Thyroid gland (tissue), 4 donors: ENCODE data around the gene AGAP5. TPM values are rescaled to one million over a fixed set of nuclear protein-coding genes. Genes with fewer than 3 reads are reported as not detected.
A peak's percentile ranks its signal among the peaks of the same experiment; 100 is the strongest.
"Not testable (repeated sequence)": the region's sequence is repeated elsewhere in the genome, so short reads cannot be mapped to it uniquely, and the experiment has no call there.

Experiments
- DNase-seq, 2 donors: peaks; one replicate each; pipeline ENCODE4 v3.0.0-alpha.2; 2019
- H3K27ac ChIP-seq, 3 donors: fragments of 200-600 bp; sonication (generic); 1 replicate in 2 of 3; 2 replicates in 1 of 3; pipeline ENCODE4 v1.5.1; 2016 to 2019; ENCODE audit warnings: mild to moderate bottlenecking in 1 of 3, moderate library complexity in 1 of 3
- H3K27me3 ChIP-seq: fragments of 200-600 bp; sonication (generic); one replicate; pipeline ENCODE4 v1.5.1; 2019
- H3K36me3 ChIP-seq, 2 donors: fragments of 200-600 bp; sonication (generic); one replicate each; pipeline ENCODE4 v1.5.1; 2016 to 2019
- H3K4me1 ChIP-seq, 2 donors: fragments of 200-600 bp; sonication (generic); one replicate each; pipeline ENCODE4 v1.5.1; 2017 to 2019
- H3K4me3 ChIP-seq, 3 donors: fragments of 200-600 bp; sonication (generic); replicated peaks in 1 of 3; 1 replicate in 2 of 3; 2 replicates in 1 of 3; pipeline ENCODE4 v1.5.1; 2016; ENCODE audit warnings: mild to moderate bottlenecking in 1 of 3
- H3K9me3 ChIP-seq: fragments of 200-600 bp; sonication (generic); one replicate; pipeline ENCODE4 v1.5.1; 2017
- POLR2A ChIP-seq, 2 donors: fragments of 450-650 bp; IDR thresholded peaks; one replicate each; pipeline ENCODE4 v1.6.1; 2017; ENCODE audit warnings: antibody characterized with exemption in 2 of 2, mild to moderate bottlenecking in 2 of 2, moderate library complexity in 1 of 2
- WGBS, 2 donors: methylation state at CpG; one replicate each; pipeline ENCODE4 v1.1.5; 2017; 5-methylcytosine and 5-hydroxymethylcytosine counted together
- intact Hi-C: fragments of 100-400 bp; cut with DNase I; formaldehyde crosslinking; loops from one replicate; pipeline ENCODE4 v1.15.1; 2023
- total RNA-seq, 4 donors: library from RNA; depleted of rRNA; stranded (reverse); fragments of >200 nt; gene quantifications; one replicate each; pipeline ENCODE4 v1.2.3, GENCODE V29; 2016
- TF ChIP-seq, protein P1 (sequence below), 6 experiments: fragments of 200-600 bp in 3 of 6; fragments of 450-650 bp in 3 of 6; sonication (generic) in 3 of 6; IDR thresholded peaks; one replicate each; pipeline ENCODE4 v1.5.1; 2016 to 2019; ENCODE audit warnings: antibody characterized with exemption in 6 of 6, mild to moderate bottlenecking in 2 of 6, inconsistent platforms in 1 of 6, moderate library complexity in 1 of 6

The AGAP5 gene
- total RNA-seq, 4 donors from 2014 or later = 8.2 to 12.1 (median 10.2) TPM

DNA sequence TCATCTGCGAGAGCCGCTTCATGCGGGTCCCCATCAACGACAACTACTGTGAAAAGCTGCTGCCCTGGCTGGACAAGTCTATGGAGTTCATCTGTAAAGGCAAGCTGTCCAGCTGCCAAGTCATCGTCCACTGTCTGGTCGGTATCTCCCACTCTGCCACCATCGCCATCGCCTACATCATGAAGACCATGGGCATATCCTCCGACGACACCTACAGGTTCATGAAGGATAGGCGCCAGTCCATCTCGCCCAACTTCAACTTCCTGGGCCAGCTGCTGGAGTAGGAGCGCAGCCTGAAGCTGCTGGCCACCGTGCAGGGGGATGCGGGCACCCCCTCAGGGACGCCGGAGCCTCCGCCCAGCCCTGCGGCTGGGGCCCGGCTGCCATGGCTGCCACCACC is 34.5 kb upstream of the AGAP5 start:
- Histone ChIP-seq H3K27ac (no peak overlapping the region), H3K9me3 (no peaks in the 10 kb centered on the region), H3K4me3 (no peak overlapping the region), H3K27me3 (no peaks in the 10 kb centered on the region), H3K4me1 (peaks cover 9 to 10% of the 10 kb centered on the region in 2 donors), H3K36me3 (peaks cover 0 to 12% of the 10 kb centered on the region in 2 donors)
- DNase-seq = no peak
- intact Hi-C loops = no loop called here
- 95 to 97% methylated on average over 13 to 20 of the region's 20 CpGs for WGBS, 2 donors
- TF ChIP-seq, protein P1, sequence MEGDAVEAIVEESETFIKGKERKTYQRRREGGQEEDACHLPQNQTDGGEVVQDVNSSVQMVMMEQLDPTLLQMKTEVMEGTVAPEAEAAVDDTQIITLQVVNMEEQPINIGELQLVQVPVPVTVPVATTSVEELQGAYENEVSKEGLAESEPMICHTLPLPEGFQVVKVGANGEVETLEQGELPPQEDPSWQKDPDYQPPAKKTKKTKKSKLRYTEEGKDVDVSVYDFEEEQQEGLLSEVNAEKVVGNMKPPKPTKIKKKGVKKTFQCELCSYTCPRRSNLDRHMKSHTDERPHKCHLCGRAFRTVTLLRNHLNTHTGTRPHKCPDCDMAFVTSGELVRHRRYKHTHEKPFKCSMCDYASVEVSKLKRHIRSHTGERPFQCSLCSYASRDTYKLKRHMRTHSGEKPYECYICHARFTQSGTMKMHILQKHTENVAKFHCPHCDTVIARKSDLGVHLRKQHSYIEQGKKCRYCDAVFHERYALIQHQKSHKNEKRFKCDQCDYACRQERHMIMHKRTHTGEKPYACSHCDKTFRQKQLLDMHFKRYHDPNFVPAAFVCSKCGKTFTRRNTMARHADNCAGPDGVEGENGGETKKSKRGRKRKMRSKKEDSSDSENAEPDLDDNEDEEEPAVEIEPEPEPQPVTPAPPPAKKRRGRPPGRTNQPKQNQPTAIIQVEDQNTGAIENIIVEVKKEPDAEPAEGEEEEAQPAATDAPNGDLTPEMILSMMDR (IDR thresholded peaks at IDR 0.05) = no peak
- no peak for TF ChIP-seq POLR2A (IDR thresholded peaks at IDR 0.05)

DNA sequence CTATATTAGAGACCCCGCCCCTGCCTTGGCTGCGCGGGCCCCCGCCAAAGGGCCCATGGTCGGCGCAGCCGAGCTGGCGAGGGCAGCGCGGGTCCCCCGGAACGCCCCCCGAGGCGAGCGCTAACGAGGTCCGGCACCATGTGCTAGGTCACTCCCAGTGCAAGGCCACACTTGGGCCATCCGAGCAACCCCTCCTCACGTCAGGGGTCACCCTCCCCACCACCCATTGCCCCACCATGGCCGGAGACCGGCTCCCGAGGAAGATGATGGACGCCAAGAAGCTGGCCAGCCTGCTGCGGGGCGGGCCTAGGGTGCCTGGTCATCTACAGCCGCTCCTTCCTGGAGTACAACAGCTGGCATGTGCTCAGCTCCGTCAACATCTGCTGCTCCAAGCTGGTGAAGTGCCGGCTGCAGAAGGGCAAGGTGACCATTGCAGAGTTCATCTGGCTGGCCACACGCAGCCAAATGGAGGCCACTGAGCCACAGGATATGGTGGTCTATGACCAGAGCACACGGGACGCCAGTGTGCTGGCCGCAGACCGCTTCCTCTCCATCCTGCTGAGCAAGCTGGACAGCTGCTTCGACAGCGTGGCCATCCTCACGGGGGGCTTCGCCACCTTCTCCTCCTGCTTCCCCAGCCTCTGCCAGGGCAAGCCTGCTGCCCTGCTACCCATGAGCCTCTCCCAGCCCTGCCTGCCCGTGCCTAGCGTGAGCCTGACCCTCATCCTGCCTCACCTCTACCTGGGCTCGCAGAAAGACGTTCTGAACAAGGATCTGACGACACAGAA is 33.9 kb upstream of the AGAP5 start:
- no peaks in the 10 kb centered on the region for H3K9me3 ChIP-seq
- intact Hi-C loops = no loop called here
- TF ChIP-seq, protein P1 (IDR thresholded peaks at IDR 0.05) = no peak
- no peak for TF ChIP-seq POLR2A (IDR thresholded peaks at IDR 0.05)
- no peak for DNase-seq
- no peak overlapping the region for H3K4me3 ChIP-seq
- no peak overlapping the region for H3K27ac ChIP-seq
- peaks cover 6 to 12% of the 10 kb centered on the region in 2 donors for H3K36me3 ChIP-seq
- H3K27me3 ChIP-seq = no peaks in the 10 kb centered on the region
- 90 to 97% methylated on average over 23 to 33 of the region's 42 CpGs for WGBS, 2 donors
- H3K4me1 ChIP-seq = peaks cover 9 to 10% of the 10 kb centered on the region in 2 donors

DNA sequence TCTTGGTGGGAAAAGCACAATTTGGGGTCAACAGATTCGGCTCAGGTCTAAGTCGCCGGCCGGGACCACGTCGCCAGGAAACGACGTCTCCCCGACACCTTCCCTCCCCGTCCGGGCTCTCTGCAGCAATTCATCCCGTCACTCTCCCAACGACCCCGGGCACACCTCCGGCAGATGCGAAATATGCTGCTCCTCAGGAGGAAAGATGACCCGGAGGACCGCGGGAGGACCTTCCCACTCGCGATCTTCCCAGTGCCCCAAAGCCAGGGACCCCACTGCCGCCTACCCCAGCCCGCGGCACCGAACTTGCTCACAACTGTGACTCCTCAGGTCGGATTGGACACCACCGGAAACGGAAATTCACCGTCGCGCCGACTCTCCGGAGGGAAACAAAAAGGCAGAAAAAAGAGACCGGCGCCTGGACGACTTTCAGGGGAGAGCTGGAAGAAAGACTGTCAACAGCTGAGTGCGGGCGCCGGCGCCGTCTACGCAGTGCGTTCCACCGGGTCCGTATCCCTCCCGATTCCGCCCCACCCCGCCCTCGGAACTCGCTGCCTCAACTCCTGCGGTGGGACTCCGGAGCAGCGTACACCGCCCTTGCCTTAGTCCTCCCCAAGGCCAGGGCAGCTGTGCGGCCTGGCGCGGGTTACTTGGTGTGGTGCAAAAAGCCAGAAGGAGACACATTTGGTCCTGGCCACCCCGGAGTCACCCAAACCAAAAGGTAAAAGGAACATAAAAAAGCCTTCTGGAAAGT is 32.4 kb upstream of the AGAP5 start:
- intact Hi-C loops = no loop called here
- H3K9me3 ChIP-seq = no peaks in the 10 kb centered on the region
- H3K4me1 ChIP-seq = peaks cover 9 to 10% of the 10 kb centered on the region in 2 donors
- H3K4me3 ChIP-seq = peak overlapping the region; percentile 31 to 78 (median 52)
- H3K27me3 ChIP-seq = no peaks in the 10 kb centered on the region
- peak; percentile 84 to 87 for DNase-seq
- H3K27ac ChIP-seq = peak overlapping the region; percentile 64 to 84 (median 70)
- TF ChIP-seq, protein P1 (IDR thresholded peaks at IDR 0.05) = no peak
- TF ChIP-seq POLR2A (IDR thresholded peaks at IDR 0.05) = peak in 1 of 2 donors; percentile 67
- 0 to 1% methylated on average over 51 to 58 of the region's 58 CpGs for WGBS, 2 donors
- peaks cover 6 to 8% of the 10 kb centered on the region in 2 donors for H3K36me3 ChIP-seq

DNA sequence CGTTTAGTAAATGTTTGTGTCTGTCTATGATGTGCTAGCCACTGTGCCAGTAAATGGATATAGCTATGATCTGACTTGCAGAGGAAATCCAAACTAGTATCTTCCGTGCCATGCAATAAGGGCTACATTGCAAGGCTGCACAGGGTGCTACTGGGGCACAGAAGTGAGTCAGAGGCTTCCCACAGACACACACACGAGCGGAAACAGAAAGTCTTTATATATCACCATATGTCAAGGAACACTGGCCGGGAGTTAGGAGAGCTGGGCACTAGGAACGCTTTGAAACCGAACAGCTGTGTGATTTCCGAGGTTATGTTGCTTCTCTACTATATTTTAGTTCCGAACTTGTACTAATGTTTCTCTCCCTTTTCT is 31.9 kb upstream of the AGAP5 start:
- H3K27me3 ChIP-seq, DNase-seq, intact Hi-C loops, H3K36me3 ChIP-seq, H3K9me3 ChIP-seq: not testable (repeated sequence)
- WGBS, 2 donors = 0% methylated on average over 9 of the region's 9 CpGs
- Histone ChIP-seq H3K27ac (peak overlapping the region; percentile 64 to 84 (median 70)), H3K4me1 (peaks cover 9 to 10% of the 10 kb centered on the region in 2 donors), H3K4me3 (peak overlapping the region; percentile 31 to 78 (median 52))

DNA sequence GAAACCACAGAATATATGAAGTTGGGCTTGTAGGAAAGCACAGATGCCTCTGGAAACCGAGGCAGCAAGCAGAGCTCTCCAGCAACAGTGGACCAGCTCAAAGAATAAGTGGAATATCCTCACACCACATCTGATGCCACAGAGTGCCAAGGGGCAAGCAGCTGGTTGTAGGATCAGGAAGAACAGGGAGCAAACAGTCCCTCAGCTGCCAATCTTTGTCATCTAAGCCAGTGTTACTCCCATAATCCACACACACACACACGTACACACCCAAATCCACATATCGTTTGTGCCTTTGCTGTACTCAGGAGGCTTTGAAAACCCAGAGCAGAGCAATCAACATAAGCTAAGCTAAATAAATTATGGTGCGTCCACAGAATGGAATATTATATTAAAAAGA is 25.6 kb upstream of the AGAP5 start:
- no peak overlapping the region for H3K4me3 ChIP-seq
- TF ChIP-seq, protein P1 (IDR thresholded peaks at IDR 0.05) = no peak
- TF ChIP-seq POLR2A (IDR thresholded peaks at IDR 0.05) = no peak
- 71 to 96% methylated on average over 4 of the region's 4 CpGs for whole genome bisulfite sequencing, 2 donors
- no peaks in the 10 kb centered on the region for H3K9me3 ChIP-seq
- no peak overlapping the region for H3K27ac ChIP-seq
- intact Hi-C loops = no loop called here
- H3K36me3 ChIP-seq = peaks cover 11 to 45% of the 10 kb centered on the region in 2 donors
- no peaks in the 10 kb centered on the region for H3K4me1 ChIP-seq
- no peaks in the 10 kb centered on the region for H3K27me3 ChIP-seq
- no peak for DNase-seq

DNA sequence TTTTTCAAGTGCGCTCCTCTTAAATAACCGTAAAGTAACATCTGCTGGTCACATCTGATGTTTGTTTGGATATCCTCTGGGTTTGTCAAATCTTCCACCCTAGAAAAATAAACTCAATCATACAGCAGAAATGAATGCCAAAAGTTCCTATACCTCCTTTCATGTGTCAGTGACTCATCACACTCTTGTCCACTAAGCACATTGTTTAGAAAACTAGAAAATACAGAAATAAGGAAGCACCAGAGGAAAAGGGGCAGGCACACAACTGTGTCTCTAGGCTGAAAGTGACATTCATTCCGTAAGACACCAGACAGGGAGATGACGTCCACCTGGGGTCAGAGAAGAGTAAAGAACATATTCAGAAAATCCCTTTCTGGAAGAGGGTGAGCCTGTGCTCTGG is 22.7 kb upstream of the AGAP5 start:
- H3K4me3 ChIP-seq, H3K9me3 ChIP-seq, DNase-seq, H3K27me3 ChIP-seq, H3K27ac ChIP-seq, intact Hi-C loops, H3K4me1 ChIP-seq: not testable (repeated sequence)
- WGBS, 2 donors = 86 to 92% methylated on average over 4 of the region's 4 CpGs
- peaks cover 30 to 60% of the 10 kb centered on the region in 2 donors for H3K36me3 ChIP-seq
